ENCODE results near the gene C11orf71. TPM values are rescaled to one million over a fixed set of nuclear protein-coding genes. Genes with fewer than 3 reads are reported as not detected.

The C11orf71 gene
- total RNA-seq, 1 experiment from 2014 or later, result 3.7 TPM

DNA sequence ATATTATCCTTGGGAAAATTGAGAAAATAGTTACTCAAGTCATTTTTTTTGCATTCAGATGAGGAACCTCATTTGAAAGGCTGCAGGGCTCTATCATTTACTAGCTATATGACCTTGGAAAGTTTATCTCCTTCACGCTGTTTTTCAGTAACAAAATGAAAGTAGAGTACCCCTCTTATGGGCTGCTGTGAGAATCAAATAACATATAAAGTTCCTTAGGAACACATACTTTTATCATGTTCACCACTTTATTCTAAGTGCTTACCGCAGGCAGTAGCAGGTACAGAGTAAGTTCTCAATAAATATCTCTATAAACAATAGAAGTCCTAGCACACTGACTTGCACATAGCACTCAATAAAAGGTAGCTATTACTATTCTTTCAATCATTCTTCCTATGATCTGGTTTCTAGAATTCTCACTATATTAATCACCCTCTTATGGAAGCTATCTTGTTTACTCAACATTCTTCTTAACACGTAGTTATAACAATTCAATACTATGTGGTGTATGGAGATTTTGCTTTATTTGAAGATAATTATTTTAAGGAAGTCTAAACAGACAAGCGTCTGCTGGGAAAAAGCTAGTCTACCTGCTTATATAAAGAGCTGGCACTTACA lies 1.9 kb downstream of the C11orf71 start:
- Histone ChIP-seq H3K9me3 (ENCODE audit: insufficient read depth, low read depth) (peaks cover 3% of the 10 kb centered on the region; the same call in 1 of the 2 replicates), H3K36me3 (ENCODE audit: low read depth) (peaks cover 14% of the 10 kb centered on the region), H3K27me3 (ENCODE audit: insufficient read depth, low read depth) (no peaks in the 10 kb centered on the region), H2AFZ (no peak overlapping the region), H3K79me2 (ENCODE audit: low read depth) (peaks cover 48% of the 10 kb centered on the region), H3K9me2 (ENCODE audit: insufficient read depth) (no peaks in the 10 kb centered on the region; the same call in 1 of the 2 replicates), H3K4me3 (peak overlapping the region; percentile 89; the same call in 1 of the 2 replicates), H3F3A (ENCODE audit: insufficient read depth, low read depth) (peaks cover 16% of the 10 kb centered on the region), H4K20me1 (ENCODE audit: insufficient read depth) (no peaks in the 10 kb centered on the region; the same call in 1 of the 2 replicates), H3K4me1 (replicated peaks; ENCODE audit: insufficient read depth) (peaks cover 43% of the 10 kb centered on the region), H3K27ac (peak overlapping the region; percentile 97; the same call in 1 of the 2 replicates), H3K4me2 (peak overlapping the region; percentile 91)
- TF ChIP-seq EZH2 (IDR thresholded peaks at IDR 0.05; ENCODE audit: low read depth), result no peak
- TF ChIP-seq, protein P1, sequence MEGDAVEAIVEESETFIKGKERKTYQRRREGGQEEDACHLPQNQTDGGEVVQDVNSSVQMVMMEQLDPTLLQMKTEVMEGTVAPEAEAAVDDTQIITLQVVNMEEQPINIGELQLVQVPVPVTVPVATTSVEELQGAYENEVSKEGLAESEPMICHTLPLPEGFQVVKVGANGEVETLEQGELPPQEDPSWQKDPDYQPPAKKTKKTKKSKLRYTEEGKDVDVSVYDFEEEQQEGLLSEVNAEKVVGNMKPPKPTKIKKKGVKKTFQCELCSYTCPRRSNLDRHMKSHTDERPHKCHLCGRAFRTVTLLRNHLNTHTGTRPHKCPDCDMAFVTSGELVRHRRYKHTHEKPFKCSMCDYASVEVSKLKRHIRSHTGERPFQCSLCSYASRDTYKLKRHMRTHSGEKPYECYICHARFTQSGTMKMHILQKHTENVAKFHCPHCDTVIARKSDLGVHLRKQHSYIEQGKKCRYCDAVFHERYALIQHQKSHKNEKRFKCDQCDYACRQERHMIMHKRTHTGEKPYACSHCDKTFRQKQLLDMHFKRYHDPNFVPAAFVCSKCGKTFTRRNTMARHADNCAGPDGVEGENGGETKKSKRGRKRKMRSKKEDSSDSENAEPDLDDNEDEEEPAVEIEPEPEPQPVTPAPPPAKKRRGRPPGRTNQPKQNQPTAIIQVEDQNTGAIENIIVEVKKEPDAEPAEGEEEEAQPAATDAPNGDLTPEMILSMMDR (conservative IDR thresholded peaks at IDR 0.05), result no peak
- no TSS peak for BruUV-seq (replicated peaks)
- CTCF ChIA-PET, result no interaction called here
- POLR2A ChIA-PET (ENCODE audit: unreplicated experiment), result interaction anchor here (0.6 kb wide), 1 partner anchor 41 kb away, joined by 4 read pairs; the partner anchor contains the start of gene REXO2
- no peak for DNase-seq
- intact Hi-C loops (cut with micrococcal nuclease; ENCODE audit: unreplicated experiment), result no loop called here

DNA sequence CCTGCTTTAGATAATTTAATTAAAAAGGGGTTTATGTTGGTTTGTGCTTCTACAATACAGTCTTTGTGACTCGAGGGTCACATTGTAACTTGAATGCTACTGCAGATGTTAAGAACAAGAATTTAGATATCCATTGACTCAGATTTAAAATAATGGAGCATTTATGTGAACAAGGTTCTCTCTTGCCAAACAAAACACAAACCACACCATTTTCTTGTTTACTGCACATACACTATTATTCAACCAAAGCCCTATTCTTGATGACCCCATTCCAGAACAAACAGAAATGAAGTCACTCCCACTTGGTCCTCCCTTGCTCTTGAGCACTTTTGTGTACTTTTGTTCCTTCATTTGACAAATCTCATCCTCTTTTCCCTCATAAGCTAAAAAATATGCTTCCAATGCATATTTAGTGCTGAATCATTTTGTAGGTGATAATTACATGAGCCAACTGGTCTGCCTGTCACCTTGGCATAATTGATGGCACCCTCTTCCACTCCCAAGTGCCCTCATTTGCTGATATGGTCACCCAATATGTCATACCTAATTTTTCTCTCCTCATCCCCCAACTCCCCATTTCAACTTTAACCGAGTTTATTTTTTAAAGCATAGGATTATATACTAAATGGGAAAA lies 2.8 kb downstream of the C11orf71 start:
- BruUV-seq (replicated peaks), result no TSS peak
- intact Hi-C loops (cut with micrococcal nuclease; ENCODE audit: unreplicated experiment), result no loop called here
- H2AFZ ChIP-seq, result no peak overlapping the region

DNA sequence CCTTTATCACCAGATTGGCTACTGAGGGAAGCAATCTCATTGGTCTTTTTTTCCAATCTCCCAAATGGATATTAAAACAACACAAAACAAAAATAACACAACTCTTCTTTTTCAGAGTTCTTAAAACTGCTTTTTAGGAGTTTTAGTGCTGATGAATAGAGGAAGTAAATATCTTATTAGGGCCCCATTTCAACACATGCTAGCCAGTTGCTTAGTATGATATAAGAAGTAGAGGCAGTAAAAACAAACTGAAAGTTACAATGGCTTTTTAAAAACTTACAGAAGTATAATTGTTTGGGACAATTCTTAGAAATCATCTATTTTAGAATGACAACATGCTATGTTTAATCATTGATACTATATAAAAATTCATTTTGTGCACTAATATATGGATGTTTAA lies 3.4 kb downstream of the C11orf71 start:
- no TSS peak for BruUV-seq (replicated peaks)
- Histone ChIP-seq H3K27me3 (ENCODE audit: insufficient read depth, low read depth) (no peaks in the 10 kb centered on the region), H3K27ac (no peak overlapping the region), H3K4me1 (replicated peaks; ENCODE audit: insufficient read depth) (peaks cover 30% of the 10 kb centered on the region), H3K79me2 (ENCODE audit: low read depth) (peaks cover 33% of the 10 kb centered on the region), H3K4me3 (no peak overlapping the region), H3K9me2 (ENCODE audit: insufficient read depth) (no peaks in the 10 kb centered on the region; the same call in 1 of the 2 replicates), H4K20me1 (ENCODE audit: insufficient read depth) (no peaks in the 10 kb centered on the region), H3F3A (ENCODE audit: insufficient read depth, low read depth) (peaks cover 16% of the 10 kb centered on the region), H3K4me2 (no peak overlapping the region), H3K36me3 (ENCODE audit: low read depth) (0 out of 2 replicates have a peak, but pooled peaks cover 2% of the 10 kb centered on the region), H3K9me3 (ENCODE audit: insufficient read depth, low read depth) (peaks cover 3% of the 10 kb centered on the region; the same call in 1 of the 2 replicates), H2AFZ (no peak overlapping the region)
- ChIA-PET CTCF (no interaction called here), POLR2A (ENCODE audit: unreplicated experiment) (no interaction called here)
- TF ChIP-seq, protein P1 (conservative IDR thresholded peaks at IDR 0.05), result no peak
- no peak for TF ChIP-seq EZH2 (IDR thresholded peaks at IDR 0.05; ENCODE audit: low read depth)
- intact Hi-C loops (cut with micrococcal nuclease; ENCODE audit: unreplicated experiment), result no loop called here
- DNase-seq, result no peak

More for the DNA sequence above, 2.8 kb downstream of the C11orf71 start:
- CTCF ChIA-PET, result no interaction called here
- peaks cover 3% of the 10 kb centered on the region; the same call in 1 of the 2 replicates for H3K9me3 ChIP-seq (ENCODE audit: insufficient read depth, low read depth)
- H3K4me2 ChIP-seq, result no peak overlapping the region
- peaks cover 36% of the 10 kb centered on the region for H3K4me1 ChIP-seq (replicated peaks; ENCODE audit: insufficient read depth)
- no peaks in the 10 kb centered on the region; the same call in 1 of the 2 replicates for H4K20me1 ChIP-seq (ENCODE audit: insufficient read depth)
- DNase-seq, result no peak
- H3K9me2 ChIP-seq (ENCODE audit: insufficient read depth), result no peaks in the 10 kb centered on the region; the same call in 1 of the 2 replicates
- TF ChIP-seq EZH2 (IDR thresholded peaks at IDR 0.05; ENCODE audit: low read depth), result no peak
- TF ChIP-seq, protein P1 (conservative IDR thresholded peaks at IDR 0.05), result no peak
- H3K79me2 ChIP-seq (ENCODE audit: low read depth), result peaks cover 38% of the 10 kb centered on the region
- H3K27ac ChIP-seq, result no peak overlapping the region
- no peaks in the 10 kb centered on the region for H3K27me3 ChIP-seq (ENCODE audit: insufficient read depth, low read depth)
- H3F3A ChIP-seq (ENCODE audit: insufficient read depth, low read depth), result peaks cover 16% of the 10 kb centered on the region
- H3K4me3 ChIP-seq, result no peak overlapping the region
- POLR2A ChIA-PET (ENCODE audit: unreplicated experiment), result interaction anchor here (0.6 kb wide), 1 partner anchor 42 kb away, joined by 4 read pairs; the partner anchor contains the start of gene REXO2
- peaks cover 4% of the 10 kb centered on the region; the same call in 1 of the 2 replicates for H3K36me3 ChIP-seq (ENCODE audit: low read depth)
